IPS-15b (cell line): ENCODE results near the gene ANXA1.
"Not testable (repeated sequence)": the region's sequence is repeated elsewhere in the genome, so short reads cannot be mapped to it uniquely, and the experiment has no call there.

Source experiments
- H3K27me3 ChIP-seq: one replicate; pipeline ENCODE4 v1.6.1; 2013; ENCODE audit warnings: low read length; ENCODE audit not compliant: control insufficient read depth, insufficient read depth
- H3K36me3 ChIP-seq: one replicate; pipeline ENCODE4 v1.6.1; 2013; ENCODE audit warnings: low read length; ENCODE audit not compliant: control insufficient read depth, insufficient read depth
- H3K4me1 ChIP-seq: one replicate; pipeline ENCODE4 v1.6.1; 2013; ENCODE audit warnings: mild to moderate bottlenecking, low read length; ENCODE audit not compliant: control insufficient read depth, insufficient read depth
- H3K4me3 ChIP-seq: one replicate; pipeline ENCODE4 v1.5.1; 2013; ENCODE audit warnings: low read depth, low read length
- H3K9ac ChIP-seq: one replicate; pipeline ENCODE4 v1.6.1; 2013; ENCODE audit warnings: low read depth, mild to moderate bottlenecking, low read length
- H3K9me3 ChIP-seq: one replicate; pipeline ENCODE4 v1.6.1; 2013; ENCODE audit warnings: mild to moderate bottlenecking, low read length; ENCODE audit not compliant: control insufficient read depth, insufficient read depth

The ANXA1 gene

GRCh38 chr9:73173557-73174329, 22.1 kb downstream of the ANXA1 start:
- H3K36me3 ChIP-seq, result no peaks in the 10 kb centered on the region
- H3K9me3 ChIP-seq, result no peaks in the 10 kb centered on the region
- no peak overlapping the region for H3K4me3 ChIP-seq
- no peaks in the 10 kb centered on the region for H3K4me1 ChIP-seq
- no peak overlapping the region for H3K9ac ChIP-seq
- no peaks in the 10 kb centered on the region for H3K27me3 ChIP-seq

GRCh38 chr9:73174330-73174980, 22.8 kb downstream of the ANXA1 start:
- no peaks in the 10 kb centered on the region for H3K4me1 ChIP-seq
- no peak overlapping the region for H3K9ac ChIP-seq
- H3K9me3 ChIP-seq, result no peaks in the 10 kb centered on the region
- no peaks in the 10 kb centered on the region for H3K27me3 ChIP-seq
- H3K4me3 ChIP-seq, result no peak overlapping the region
- H3K36me3 ChIP-seq, result no peaks in the 10 kb centered on the region

- Histone ChIP-seq H3K9ac (no peak overlapping the region), H3K9me3 (no peaks in the 10 kb centered on the region), H3K36me3 (no peaks in the 10 kb centered on the region), H3K4me1 (no peaks in the 10 kb centered on the region), H3K4me3 (no peak overlapping the region), H3K27me3 (no peaks in the 10 kb centered on the region)
Measured at GRCh38 chr9:73176450-73176875, 24.8 kb downstream of the ANXA1 start.

GRCh38 chr9:73178044-73178443, 26.4 kb downstream of the ANXA1 start:
- Histone ChIP-seq H3K4me1 (no peaks in the 10 kb centered on the region), H3K9me3 (no peaks in the 10 kb centered on the region), H3K36me3 (no peaks in the 10 kb centered on the region), H3K4me3 (no peak overlapping the region), H3K27me3 (no peaks in the 10 kb centered on the region), H3K9ac (no peak overlapping the region)

- Histone ChIP-seq H3K4me1 (no peaks in the 10 kb centered on the region), H3K27me3 (no peaks in the 10 kb centered on the region), H3K36me3 (no peaks in the 10 kb centered on the region), H3K4me3 (no peak overlapping the region), H3K9ac (no peak overlapping the region), H3K9me3 (no peaks in the 10 kb centered on the region)
Measured at GRCh38 chr9:73179589-73179988, 27.9 kb downstream of the ANXA1 start.

GRCh38 chr9:73180403-73180802, 28.7 kb downstream of the ANXA1 start:
- no peaks in the 10 kb centered on the region for H3K27me3 ChIP-seq
- no peaks in the 10 kb centered on the region for H3K36me3 ChIP-seq
- H3K4me3 ChIP-seq, result no peak overlapping the region
- H3K9ac ChIP-seq, result no peak overlapping the region
- no peaks in the 10 kb centered on the region for H3K9me3 ChIP-seq
- H3K4me1 ChIP-seq, result no peaks in the 10 kb centered on the region

GRCh38 chr9:73182928-73183327, 31.3 kb downstream of the ANXA1 start:
- no peaks in the 10 kb centered on the region for H3K4me1 ChIP-seq
- no peak overlapping the region for H3K4me3 ChIP-seq
- no peaks in the 10 kb centered on the region for H3K36me3 ChIP-seq
- H3K9me3 ChIP-seq, result no peaks in the 10 kb centered on the region
- no peaks in the 10 kb centered on the region for H3K27me3 ChIP-seq
- no peak overlapping the region for H3K9ac ChIP-seq

GRCh38 chr9:73183428-73183827, 31.8 kb downstream of the ANXA1 start:
- no peak overlapping the region for H3K4me3 ChIP-seq
- no peak overlapping the region for H3K9ac ChIP-seq
- H3K27me3 ChIP-seq, result no peaks in the 10 kb centered on the region
- H3K9me3 ChIP-seq, result no peaks in the 10 kb centered on the region
- no peaks in the 10 kb centered on the region for H3K36me3 ChIP-seq
- H3K4me1 ChIP-seq, result no peaks in the 10 kb centered on the region

- Histone ChIP-seq H3K36me3 (no peaks in the 10 kb centered on the region), H3K4me1 (no peaks in the 10 kb centered on the region), H3K4me3 (no peak overlapping the region), H3K9ac (no peak overlapping the region), H3K9me3 (no peaks in the 10 kb centered on the region), H3K27me3 (no peaks in the 10 kb centered on the region)
Measured at GRCh38 chr9:73183917-73184861, 32.5 kb downstream of the ANXA1 start.

- H3K4me1 ChIP-seq, H3K4me3 ChIP-seq, H3K36me3 ChIP-seq, H3K9ac ChIP-seq, H3K9me3 ChIP-seq, H3K27me3 ChIP-seq: not testable (repeated sequence)
Measured at GRCh38 chr9:73191109-73191508, 39.4 kb downstream of the ANXA1 start.

GRCh38 chr9:73194284-73194683, 42.6 kb downstream of the ANXA1 start:
- H3K36me3 ChIP-seq, result no peaks in the 10 kb centered on the region
- no peaks in the 10 kb centered on the region for H3K27me3 ChIP-seq
- H3K4me3 ChIP-seq, result no peak overlapping the region
- H3K9me3 ChIP-seq, result no peaks in the 10 kb centered on the region
- no peaks in the 10 kb centered on the region for H3K4me1 ChIP-seq
- H3K9ac ChIP-seq, result no peak overlapping the region
